Astrocyte (in vitro differentiated cells and primary cell): ENCODE data around the gene TAF1B. TPM values are rescaled to one million over a fixed set of nuclear protein-coding genes. Genes with fewer than 3 reads are reported as not detected.
"Not testable (repeated sequence)": the region's sequence is repeated elsewhere in the genome, so short reads cannot be mapped to it uniquely, and the experiment has no call there.

Experiments
- DNase-seq: peaks from one replicate; pipeline ENCODE4 v3.0.0-alpha.2; 2010; ENCODE audit warnings: low read depth
- FAIRE-seq: peaks from 2 replicates; lab custom pipeline; 2011; peaks lifted over from hg19 to GRCh38; lab: Jason Lieb, UNC
- H2AFZ ChIP-seq: 2 replicates; pipeline ENCODE4 v1.6.0; 2012; ENCODE audit warnings: low read depth, low read length, inconsistent platforms
- H3K27ac ChIP-seq: 2 replicates; pipeline ENCODE4 v1.5.1; 2011; ENCODE audit warnings: low read depth, low read length, inconsistent platforms
- H3K27me3 ChIP-seq: 2 replicates; pipeline ENCODE4 v1.6.0; 2011; ENCODE audit warnings: low read length, inconsistent platforms; ENCODE audit not compliant: insufficient read depth
- H3K36me3 ChIP-seq: 2 replicates; pipeline ENCODE4 v1.5.1; 2011; ENCODE audit warnings: low read length, inconsistent platforms; ENCODE audit not compliant: insufficient read depth
- H3K4me1 ChIP-seq: 2 replicates; pipeline ENCODE4 v1.5.1; 2011; ENCODE audit warnings: low read length, inconsistent platforms; ENCODE audit not compliant: insufficient read depth
- H3K4me2 ChIP-seq: 2 replicates; pipeline ENCODE4 v1.6.0; 2012; ENCODE audit warnings: low read length, inconsistent platforms
- H3K4me3 ChIP-seq: 2 replicates; pipeline ENCODE4 v1.5.1; 2011; ENCODE audit warnings: low read depth, mild to moderate bottlenecking, low read length, inconsistent platforms; ENCODE audit not compliant: insufficient read depth
- H3K79me2 ChIP-seq: 2 replicates; pipeline ENCODE4 v1.6.0; 2012; ENCODE audit warnings: mild to moderate bottlenecking, low read length, inconsistent platforms; ENCODE audit not compliant: insufficient read depth
- H3K9ac ChIP-seq: 2 replicates; pipeline ENCODE4 v1.6.0; 2012; ENCODE audit warnings: mild to moderate bottlenecking, low read length, inconsistent platforms
- H3K9me3 ChIP-seq: 2 replicates; pipeline ENCODE4 v1.5.1; 2012; ENCODE audit warnings: low read depth, mild to moderate bottlenecking, low read length, inconsistent platforms; ENCODE audit not compliant: insufficient read depth
- H4K20me1 ChIP-seq: 2 replicates; pipeline ENCODE4 v1.6.0; 2012; ENCODE audit warnings: low read length, inconsistent platforms; ENCODE audit not compliant: insufficient read depth
- H3K27ac Mint-ChIP-seq: one replicate; pipeline ENCODE4 v1.8.0; 2021; ENCODE audit warnings: mild to moderate bottlenecking, mixed read lengths; ENCODE audit not compliant: unreplicated experiment
- H3K27me3 Mint-ChIP-seq: one replicate; pipeline ENCODE4 v1.8.0; 2021; ENCODE audit warnings: low read depth, mixed read lengths; ENCODE audit not compliant: unreplicated experiment
- H3K36me3 Mint-ChIP-seq: one replicate; pipeline ENCODE4 v1.8.0; 2021; ENCODE audit warnings: low read depth, mixed read lengths; ENCODE audit not compliant: unreplicated experiment
- H3K4me1 Mint-ChIP-seq: one replicate; pipeline ENCODE4 v1.8.0; 2021; ENCODE audit warnings: low read depth, mixed read lengths; ENCODE audit not compliant: unreplicated experiment
- H3K4me3 Mint-ChIP-seq: one replicate; pipeline ENCODE4 v1.8.0; 2021; ENCODE audit warnings: mild to moderate bottlenecking, moderate library complexity, mixed read lengths; ENCODE audit not compliant: unreplicated experiment
- H3K9me3 Mint-ChIP-seq: one replicate; pipeline ENCODE4 v1.8.0; 2021; ENCODE audit warnings: mild to moderate bottlenecking, mixed read lengths; ENCODE audit not compliant: unreplicated experiment
- EZH2 ChIP-seq: IDR thresholded peaks from 2 replicates; pipeline ENCODE4 v1.6.1; 2012; ENCODE audit warnings: mild to moderate bottlenecking, low read length, inconsistent platforms; ENCODE audit not compliant: insufficient read depth
- total RNA-seq: library from RNA; stranded (reverse); gene quantifications from 2 replicates; pipeline ENCODE4 v1.2.1, GENCODE V29; 2021
- TF ChIP-seq, protein P1 (sequence below): IDR thresholded peaks from 2 replicates; pipeline ENCODE4 v1.5.1; 2011; ENCODE audit warnings: low read depth, mild to moderate bottlenecking, inconsistent platforms, low read length, moderate library complexity; ENCODE audit not compliant: insufficient read depth

Gene TAF1B
- total RNA-seq, 1 donor from 2014 or later: 14.5 TPM

DNA sequence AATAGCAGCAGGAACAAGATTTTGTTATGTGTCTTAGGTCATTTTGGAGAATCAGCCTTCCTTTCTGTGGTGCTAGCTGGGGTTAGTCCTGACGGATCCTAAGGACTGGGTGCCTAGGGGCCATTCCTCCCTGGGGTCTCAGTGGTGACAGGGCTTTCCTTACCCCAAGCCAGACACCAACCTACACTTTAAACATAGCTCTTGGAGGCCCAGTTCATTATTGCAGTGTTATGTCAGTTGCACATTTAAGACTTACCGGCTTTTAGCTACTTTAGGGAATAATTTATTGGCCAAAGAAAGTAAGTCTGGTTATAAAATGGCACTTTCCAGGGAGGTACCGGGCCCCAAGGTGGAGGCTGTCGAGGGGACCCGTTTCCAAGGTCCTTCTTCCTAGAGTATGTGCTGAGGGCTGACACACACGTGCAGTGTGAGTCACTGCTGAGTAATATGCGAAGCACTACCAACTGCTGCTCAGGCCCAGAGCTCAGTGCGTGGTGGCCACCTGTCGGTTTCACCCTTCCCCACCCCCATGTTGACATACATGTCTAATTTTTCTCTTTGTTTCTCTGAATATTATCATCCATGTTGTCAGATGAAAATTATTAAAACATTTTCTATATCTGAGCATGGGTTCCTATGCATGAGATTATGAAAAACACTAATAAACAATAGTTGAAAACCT lies 71.3 kb downstream of the TAF1B start:
- no peak overlapping the region for H3K4me3 ChIP-seq
- H2AFZ ChIP-seq: no peak overlapping the region
- peaks cover 18% of the 10 kb centered on the region for H3K36me3 ChIP-seq
- peaks cover 22% of the 10 kb centered on the region for H3K4me1 Mint-ChIP-seq
- H3K27me3 Mint-ChIP-seq: no peaks in the 10 kb centered on the region
- H3K9ac ChIP-seq: no peak overlapping the region
- TF ChIP-seq EZH2: no peak
- TF ChIP-seq, protein P1, sequence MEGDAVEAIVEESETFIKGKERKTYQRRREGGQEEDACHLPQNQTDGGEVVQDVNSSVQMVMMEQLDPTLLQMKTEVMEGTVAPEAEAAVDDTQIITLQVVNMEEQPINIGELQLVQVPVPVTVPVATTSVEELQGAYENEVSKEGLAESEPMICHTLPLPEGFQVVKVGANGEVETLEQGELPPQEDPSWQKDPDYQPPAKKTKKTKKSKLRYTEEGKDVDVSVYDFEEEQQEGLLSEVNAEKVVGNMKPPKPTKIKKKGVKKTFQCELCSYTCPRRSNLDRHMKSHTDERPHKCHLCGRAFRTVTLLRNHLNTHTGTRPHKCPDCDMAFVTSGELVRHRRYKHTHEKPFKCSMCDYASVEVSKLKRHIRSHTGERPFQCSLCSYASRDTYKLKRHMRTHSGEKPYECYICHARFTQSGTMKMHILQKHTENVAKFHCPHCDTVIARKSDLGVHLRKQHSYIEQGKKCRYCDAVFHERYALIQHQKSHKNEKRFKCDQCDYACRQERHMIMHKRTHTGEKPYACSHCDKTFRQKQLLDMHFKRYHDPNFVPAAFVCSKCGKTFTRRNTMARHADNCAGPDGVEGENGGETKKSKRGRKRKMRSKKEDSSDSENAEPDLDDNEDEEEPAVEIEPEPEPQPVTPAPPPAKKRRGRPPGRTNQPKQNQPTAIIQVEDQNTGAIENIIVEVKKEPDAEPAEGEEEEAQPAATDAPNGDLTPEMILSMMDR: no peak
- no peaks in the 10 kb centered on the region for H3K79me2 ChIP-seq
- peak; percentile 76 for DNase-seq
- H3K9me3 ChIP-seq: no peaks in the 10 kb centered on the region
- no peak for FAIRE-seq
- no peaks in the 10 kb centered on the region for H3K9me3 Mint-ChIP-seq
- H3K27ac Mint-ChIP-seq: peak overlapping the region; percentile 63
- H4K20me1 ChIP-seq: no peaks in the 10 kb centered on the region
- H3K27me3 ChIP-seq: no peaks in the 10 kb centered on the region
- H3K36me3 Mint-ChIP-seq: peaks cover 2% of the 10 kb centered on the region
- H3K4me1 ChIP-seq: peaks cover 18% of the 10 kb centered on the region
- H3K27ac ChIP-seq: peak overlapping the region; percentile 32
- H3K4me3 Mint-ChIP-seq: no peak overlapping the region
- peak overlapping the region; percentile 33 for H3K4me2 ChIP-seq

DNA sequence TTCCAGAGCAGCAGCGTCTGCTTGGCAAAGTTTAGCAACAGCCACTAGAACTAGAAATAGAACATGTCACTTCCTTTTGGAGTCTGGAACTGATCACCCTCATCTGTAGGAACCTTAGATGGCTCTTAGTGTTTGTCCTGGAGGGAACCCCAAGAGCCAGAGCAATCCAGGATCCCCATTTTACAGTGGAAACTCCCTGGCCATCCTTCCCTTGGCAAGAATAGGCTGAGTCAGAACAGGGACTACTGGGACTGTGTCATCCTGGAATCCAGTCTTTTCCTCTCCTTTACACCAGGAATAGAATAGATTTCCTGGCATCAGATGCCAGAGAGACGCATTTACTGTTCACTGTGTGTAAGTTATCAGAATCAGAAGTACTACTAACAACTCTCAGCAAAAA lies 75.0 kb downstream of the TAF1B start:
- Histone ChIP-seq H3K36me3 (peaks cover 22% of the 10 kb centered on the region), H3K9me3 (no peaks in the 10 kb centered on the region), H2AFZ (no peak overlapping the region), H3K27ac (no peak overlapping the region), H3K4me2 (no peak overlapping the region), H3K9ac (no peak overlapping the region), H3K79me2 (no peaks in the 10 kb centered on the region), H3K27me3 (no peaks in the 10 kb centered on the region), H3K4me1 (peaks cover 18% of the 10 kb centered on the region), H3K4me3 (no peak overlapping the region), H4K20me1 (no peaks in the 10 kb centered on the region)
- peak; percentile 50 for FAIRE-seq
- Mint-ChIP-seq H3K4me3 (no peak overlapping the region), H3K36me3 (peaks cover 3% of the 10 kb centered on the region), H3K27me3 (no peaks in the 10 kb centered on the region), H3K4me1 (peaks cover 19% of the 10 kb centered on the region), H3K27ac (peak overlapping the region; percentile 26), H3K9me3 (no peaks in the 10 kb centered on the region)
- TF ChIP-seq, protein P1: no peak
- TF ChIP-seq EZH2: no peak
- DNase-seq: peak; percentile 41

DNA sequence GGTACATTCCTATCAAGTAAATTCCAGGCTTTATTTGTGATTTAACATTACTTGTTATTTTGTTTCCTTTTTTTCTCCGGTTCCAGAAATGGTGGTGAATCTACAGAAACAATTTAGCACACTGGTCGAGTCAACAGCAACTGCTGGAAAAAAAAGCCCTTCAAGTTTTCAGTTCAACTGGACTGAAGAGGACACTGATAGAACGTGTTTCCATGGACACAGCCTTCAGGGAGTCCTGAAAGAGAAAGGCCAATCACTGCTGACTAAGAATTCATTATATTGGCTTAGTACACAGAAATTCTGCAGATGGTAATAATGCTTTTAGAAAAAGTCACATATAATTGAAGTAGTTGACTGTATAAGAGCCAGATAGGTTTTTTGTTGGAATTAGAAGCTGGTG lies 76.2 kb downstream of the TAF1B start:
- Histone ChIP-seq H3K36me3 (peaks cover 25% of the 10 kb centered on the region), H3K27ac (no peak overlapping the region)

DNA sequence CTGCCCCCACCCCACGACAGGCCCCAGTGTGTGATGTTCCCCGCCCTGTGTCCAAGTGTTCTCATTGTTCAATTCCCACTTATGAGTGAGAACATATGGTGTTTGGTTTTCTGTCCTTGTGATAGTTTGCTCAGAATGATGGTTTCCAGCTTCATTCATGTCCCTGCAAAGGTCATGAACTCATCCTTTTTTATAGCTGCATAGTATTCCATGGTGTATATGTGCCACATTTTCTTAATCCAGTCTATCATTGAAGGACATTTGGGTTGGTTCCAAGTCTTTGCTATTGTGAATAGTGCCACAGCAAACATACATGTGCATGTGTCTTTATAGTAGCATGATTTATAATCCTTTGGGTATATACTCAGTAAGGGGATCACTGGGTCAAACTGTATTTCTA lies 83.7 kb downstream of the TAF1B start:
- H3K36me3 Mint-ChIP-seq: peaks cover 25% of the 10 kb centered on the region
- not testable (repeated sequence) for H3K4me3 Mint-ChIP-seq, H3K4me2 ChIP-seq, FAIRE-seq, H2AFZ ChIP-seq, H3K4me1 ChIP-seq, H3K27ac Mint-ChIP-seq, H3K4me3 ChIP-seq, H3K79me2 ChIP-seq, DNase-seq, H3K4me1 Mint-ChIP-seq, H3K9me3 ChIP-seq, H3K27ac ChIP-seq, H3K27me3 Mint-ChIP-seq, H3K27me3 ChIP-seq, H3K36me3 ChIP-seq, H3K9ac ChIP-seq, H4K20me1 ChIP-seq
- peaks cover 14% of the 10 kb centered on the region for H3K9me3 Mint-ChIP-seq

More for the DNA sequence above, 76.2 kb downstream of the TAF1B start:
- Mint-ChIP-seq H3K4me3 (no peak overlapping the region), H3K4me1 (peaks cover 13% of the 10 kb centered on the region), H3K9me3 (no peaks in the 10 kb centered on the region), H3K27me3 (no peaks in the 10 kb centered on the region), H3K36me3 (peaks cover 5% of the 10 kb centered on the region), H3K27ac (no peak overlapping the region)
- Histone ChIP-seq H3K4me3 (no peak overlapping the region), H3K4me1 (peaks cover 12% of the 10 kb centered on the region), H4K20me1 (no peaks in the 10 kb centered on the region), H3K27me3 (no peaks in the 10 kb centered on the region), H3K79me2 (no peaks in the 10 kb centered on the region), H3K9ac (no peak overlapping the region), H3K9me3 (no peaks in the 10 kb centered on the region), H2AFZ (no peak overlapping the region), H3K4me2 (no peak overlapping the region)
- no peak for DNase-seq
- TF ChIP-seq, protein P1: no peak
- no peak for TF ChIP-seq EZH2
- FAIRE-seq: no peak
